Skeletal muscle tissue (tissue), 4 donors: ENCODE results near the gene RUSC2. TPM values are rescaled to one million over a fixed set of nuclear protein-coding genes. Genes with fewer than 3 reads are reported as not detected.
A peak's percentile ranks its signal among the peaks of the same experiment; 100 is the strongest.
"Not testable (repeated sequence)": the region's sequence is repeated elsewhere in the genome, so short reads cannot be mapped to it uniquely, and the experiment has no call there.

Experiments used
- H3K27ac ChIP-seq: one replicate; pipeline ENCODE4 v1.7.0; 2013; ENCODE audit warnings: mild to moderate bottlenecking, low read depth, low read length, inconsistent platforms
- H3K27me3 ChIP-seq, 3 donors: one replicate each; pipeline ENCODE4 v1.7.0; 2013; ENCODE audit warnings: low read length in 3 of 3; ENCODE audit not compliant: control insufficient read depth in 3 of 3, insufficient read depth in 3 of 3
- H3K36me3 ChIP-seq, 3 donors: one replicate each; pipeline ENCODE4 v1.7.0; 2013; ENCODE audit warnings: low read length in 3 of 3; ENCODE audit not compliant: control insufficient read depth in 3 of 3, insufficient read depth in 3 of 3
- H3K4me1 ChIP-seq, 3 donors: one replicate each; pipeline ENCODE4 v1.7.0; 2013; ENCODE audit warnings: low read length in 3 of 3, mild to moderate bottlenecking in 3 of 3; ENCODE audit not compliant: control insufficient read depth in 3 of 3, insufficient read depth in 3 of 3
- H3K4me3 ChIP-seq, 3 donors: one replicate each; pipeline ENCODE4 v1.7.0; 2013; ENCODE audit warnings: low read length in 3 of 3
- H3K9ac ChIP-seq, 3 donors: one replicate each; pipeline ENCODE4 v1.7.0; 2013; ENCODE audit warnings: low read length in 3 of 3, mild to moderate bottlenecking in 3 of 3, moderate library complexity in 2 of 3, low read depth in 1 of 3
- H3K9me3 ChIP-seq, 3 donors: one replicate each; pipeline ENCODE4 v1.7.0; 2013; ENCODE audit warnings: low read length in 3 of 3; ENCODE audit not compliant: control insufficient read depth in 3 of 3
- total RNA-seq: library from RNA; depleted of rRNA; stranded (reverse); fragments of >200 nt; gene quantifications from one replicate; pipeline ENCODE4 v1.2.3, GENCODE V29; 2014
- donor health status: Osteomylitis.

The RUSC2 gene
- total RNA-seq, 1 donor from 2014 or later = 29.2 TPM

GRCh38 chr9:35490155-35490909 lies 421 bp downstream of the RUSC2 start:
- Histone ChIP-seq H3K4me1 (peaks cover 18 to 28% (median 27%) of the 10 kb centered on the region in 3 donors), H3K36me3 (peaks cover 0 to 3% (median 0%) of the 10 kb centered on the region in 3 donors), H3K27ac (peak overlapping the region; percentile 98), H3K27me3 (no peaks in the 10 kb centered on the region), H3K9me3 (no peaks in the 10 kb centered on the region), H3K9ac (peak overlapping the region; percentile 95 to 99 (median 97)), H3K4me3 (peak overlapping the region; percentile 92 to 98 (median 98))

GRCh38 chr9:35490910-35491465 lies 1.1 kb downstream of the RUSC2 start:
- Histone ChIP-seq H3K36me3 (peaks cover 0 to 3% (median 0%) of the 10 kb centered on the region in 3 donors), H3K4me1 (peaks cover 18 to 28% (median 27%) of the 10 kb centered on the region in 3 donors), H3K9me3 (no peaks in the 10 kb centered on the region), H3K4me3 (peak overlapping the region; percentile 92 to 98 (median 98)), H3K9ac (peak overlapping the region; percentile 95 to 99 (median 97)), H3K27me3 (no peaks in the 10 kb centered on the region), H3K27ac (peak overlapping the region; percentile 98)

- Histone ChIP-seq H3K27ac (peak overlapping the region; percentile 98), H3K4me1 (peaks cover 18 to 40% (median 27%) of the 10 kb centered on the region in 3 donors)
- not testable (repeated sequence) for H3K9ac ChIP-seq, H3K9me3 ChIP-seq, H3K36me3 ChIP-seq, H3K4me3 ChIP-seq, H3K27me3 ChIP-seq
Measured at GRCh38 chr9:35493119-35493518, 3.2 kb downstream of the RUSC2 start.

GRCh38 chr9:35495984-35496383 lies 6.1 kb downstream of the RUSC2 start:
- Histone ChIP-seq H3K9ac (no peak overlapping the region), H3K4me3 (no peak overlapping the region), H3K27ac (no peak overlapping the region), H3K9me3 (no peaks in the 10 kb centered on the region), H3K4me1 (peaks cover 14 to 30% (median 16%) of the 10 kb centered on the region in 3 donors), H3K27me3 (no peaks in the 10 kb centered on the region), H3K36me3 (peaks cover 0 to 3% (median 0%) of the 10 kb centered on the region in 3 donors)

- Histone ChIP-seq H3K4me1 (peaks cover 10 to 22% (median 11%) of the 10 kb centered on the region in 3 donors), H3K27ac (peak overlapping the region; percentile 39)
- H3K9me3 ChIP-seq, H3K4me3 ChIP-seq, H3K36me3 ChIP-seq, H3K9ac ChIP-seq, H3K27me3 ChIP-seq: not testable (repeated sequence)
Measured at GRCh38 chr9:35498245-35498644, 8.3 kb downstream of the RUSC2 start.

GRCh38 chr9:35499029-35499700 lies 9.3 kb downstream of the RUSC2 start:
- Histone ChIP-seq H3K9ac (no peak overlapping the region), H3K4me3 (no peak overlapping the region), H3K4me1 (peaks cover 10 to 22% (median 11%) of the 10 kb centered on the region in 3 donors), H3K36me3 (peaks cover 0 to 3% (median 0%) of the 10 kb centered on the region in 3 donors), H3K27me3 (no peaks in the 10 kb centered on the region), H3K27ac (peak overlapping the region; percentile 39), H3K9me3 (no peaks in the 10 kb centered on the region)

GRCh38 chr9:35499701-35500030 lies 9.8 kb downstream of the RUSC2 start:
- H3K36me3 ChIP-seq = peaks cover 0 to 3% (median 0%) of the 10 kb centered on the region in 3 donors
- H3K9ac ChIP-seq = no peak overlapping the region
- H3K9me3 ChIP-seq = no peaks in the 10 kb centered on the region
- peaks cover 10 to 22% (median 11%) of the 10 kb centered on the region in 3 donors for H3K4me1 ChIP-seq
- no peaks in the 10 kb centered on the region for H3K27me3 ChIP-seq
- no peak overlapping the region for H3K4me3 ChIP-seq
- H3K27ac ChIP-seq = no peak overlapping the region

GRCh38 chr9:35500130-35500748 lies 10.3 kb downstream of the RUSC2 start:
- Histone ChIP-seq H3K36me3 (peaks cover 0 to 3% (median 0%) of the 10 kb centered on the region in 3 donors), H3K27me3 (no peaks in the 10 kb centered on the region), H3K9ac (no peak overlapping the region), H3K9me3 (no peaks in the 10 kb centered on the region), H3K4me3 (no peak overlapping the region), H3K27ac (no peak overlapping the region), H3K4me1 (peaks cover 10 to 22% (median 11%) of the 10 kb centered on the region in 3 donors)

GRCh38 chr9:35501946-35502345 lies 12.0 kb downstream of the RUSC2 start:
- Histone ChIP-seq H3K4me1 (peaks cover 10 to 18% (median 11%) of the 10 kb centered on the region in 3 donors), H3K27ac (no peak overlapping the region), H3K36me3 (no peaks in the 10 kb centered on the region)

More at GRCh38 chr9:35501946-35502345, 12.0 kb downstream of the RUSC2 start:
- Histone ChIP-seq H3K9me3 (no peaks in the 10 kb centered on the region), H3K27me3 (no peaks in the 10 kb centered on the region), H3K9ac (no peak overlapping the region), H3K4me3 (no peak overlapping the region)
